GM23338 (cell line): ENCODE measurements around the gene NDUFA11.

Experiments used
- CREB1 ChIP-seq: fragments of 250-450 bp; sonication (Bioruptor Pico); IDR thresholded peaks from 2 replicates; pipeline ENCODE4 v1.5.0; 2020; ENCODE audit warnings: low read depth, mild to moderate bottlenecking, moderate library complexity
- CTCF ChIP-seq, 2 experiments: fragments of 200-600 bp in 1 of 2; sonication (generic) in 1 of 2; conservative IDR thresholded peaks; 2 replicates each; pipeline versions ENCODE4 v1.5.1 to v1.6.1; 2016 to 2017; ENCODE audit warnings: antibody characterized with exemption in 2 of 2, low read depth in 2 of 2, mild to moderate bottlenecking in 2 of 2, moderate library complexity in 1 of 2
- EZH2 ChIP-seq: fragments of 200-600 bp; sonication (generic); IDR thresholded peaks from one replicate; pipeline ENCODE4 v1.8.0; 2017; ENCODE audit warnings: antibody characterized with exemption, mild to moderate bottlenecking, low read depth; ENCODE audit not compliant: unreplicated experiment
- EZH2phosphoT487 ChIP-seq: fragments of 200-600 bp; sonication (generic); IDR thresholded peaks from one replicate; pipeline ENCODE4 v1.8.1; 2018; ENCODE audit warnings: antibody characterized with exemption; ENCODE audit not compliant: unreplicated experiment
- JUNB ChIP-seq: IDR thresholded peaks from one replicate; pipeline ENCODE4 v1.6.1; 2016; ENCODE audit warnings: antibody characterized with exemption; ENCODE audit not compliant: unreplicated experiment
- NANOG ChIP-seq: IDR thresholded peaks from 2 replicates; pipeline ENCODE4 v1.6.1; 2016; ENCODE audit warnings: antibody characterized with exemption, borderline replicate concordance
- POLR2AphosphoS5 ChIP-seq: IDR thresholded peaks from 2 replicates; pipeline ENCODE4 v1.6.1; 2016; ENCODE audit warnings: antibody characterized with exemption, low read depth
- STAT1 ChIP-seq: IDR thresholded peaks from one replicate; pipeline ENCODE4 v1.6.1; 2016; ENCODE audit warnings: antibody characterized with exemption; ENCODE audit not compliant: unreplicated experiment
- ZNF114 ChIP-seq: fragments of 250-450 bp; sonication (Bioruptor Pico); IDR thresholded peaks from 2 replicates; pipeline ENCODE4 v1.5.0; 2020; ENCODE audit warnings: mild to moderate bottlenecking, moderate library complexity
- ZNF331 ChIP-seq: fragments of 250-450 bp; sonication (Bioruptor Pico); IDR thresholded peaks from 2 replicates; pipeline ENCODE4 v1.5.0; 2020; ENCODE audit warnings: low read depth, mild to moderate bottlenecking, moderate library complexity
- TF ChIP-seq, protein P1 (sequence below): IDR thresholded peaks from one replicate; pipeline ENCODE4 v1.6.1; 2018; ENCODE audit warnings: antibody characterized with exemption; ENCODE audit not compliant: unreplicated experiment
- TF ChIP-seq, protein P2 (sequence below): IDR thresholded peaks from 2 replicates; pipeline ENCODE4 v1.6.1; 2016; ENCODE audit warnings: antibody characterized with exemption

DNA sequence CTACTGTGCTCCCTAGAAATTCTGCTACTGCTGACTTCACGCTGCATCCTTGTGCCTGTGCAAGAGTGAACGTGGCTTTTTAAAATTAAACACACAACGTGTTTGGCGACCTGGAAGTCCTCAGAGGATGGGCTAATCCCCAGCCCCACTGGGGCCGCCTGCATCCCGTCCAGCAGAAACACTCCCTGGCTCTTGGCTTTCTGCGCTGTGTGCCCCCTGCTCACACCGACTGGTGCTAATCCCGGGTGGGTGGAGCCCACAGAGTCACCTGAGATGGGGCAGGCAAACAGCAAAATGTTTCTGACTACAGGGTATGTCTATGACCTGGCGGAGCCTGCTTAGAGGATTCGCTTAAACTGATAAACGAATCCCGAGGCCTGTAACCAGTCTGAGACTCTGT is 25.6 kb upstream of the NDUFA11 start:
- TF ChIP-seq CTCF (conservative IDR thresholded peaks at IDR 0.05; ENCODE audit: low read depth in 2 of 2) = no peak
- no peak for TF ChIP-seq POLR2AphosphoS5
- TF ChIP-seq STAT1 = no peak
- no peak for TF ChIP-seq EZH2
- no peak for TF ChIP-seq EZH2phosphoT487
- TF ChIP-seq, protein P1, sequence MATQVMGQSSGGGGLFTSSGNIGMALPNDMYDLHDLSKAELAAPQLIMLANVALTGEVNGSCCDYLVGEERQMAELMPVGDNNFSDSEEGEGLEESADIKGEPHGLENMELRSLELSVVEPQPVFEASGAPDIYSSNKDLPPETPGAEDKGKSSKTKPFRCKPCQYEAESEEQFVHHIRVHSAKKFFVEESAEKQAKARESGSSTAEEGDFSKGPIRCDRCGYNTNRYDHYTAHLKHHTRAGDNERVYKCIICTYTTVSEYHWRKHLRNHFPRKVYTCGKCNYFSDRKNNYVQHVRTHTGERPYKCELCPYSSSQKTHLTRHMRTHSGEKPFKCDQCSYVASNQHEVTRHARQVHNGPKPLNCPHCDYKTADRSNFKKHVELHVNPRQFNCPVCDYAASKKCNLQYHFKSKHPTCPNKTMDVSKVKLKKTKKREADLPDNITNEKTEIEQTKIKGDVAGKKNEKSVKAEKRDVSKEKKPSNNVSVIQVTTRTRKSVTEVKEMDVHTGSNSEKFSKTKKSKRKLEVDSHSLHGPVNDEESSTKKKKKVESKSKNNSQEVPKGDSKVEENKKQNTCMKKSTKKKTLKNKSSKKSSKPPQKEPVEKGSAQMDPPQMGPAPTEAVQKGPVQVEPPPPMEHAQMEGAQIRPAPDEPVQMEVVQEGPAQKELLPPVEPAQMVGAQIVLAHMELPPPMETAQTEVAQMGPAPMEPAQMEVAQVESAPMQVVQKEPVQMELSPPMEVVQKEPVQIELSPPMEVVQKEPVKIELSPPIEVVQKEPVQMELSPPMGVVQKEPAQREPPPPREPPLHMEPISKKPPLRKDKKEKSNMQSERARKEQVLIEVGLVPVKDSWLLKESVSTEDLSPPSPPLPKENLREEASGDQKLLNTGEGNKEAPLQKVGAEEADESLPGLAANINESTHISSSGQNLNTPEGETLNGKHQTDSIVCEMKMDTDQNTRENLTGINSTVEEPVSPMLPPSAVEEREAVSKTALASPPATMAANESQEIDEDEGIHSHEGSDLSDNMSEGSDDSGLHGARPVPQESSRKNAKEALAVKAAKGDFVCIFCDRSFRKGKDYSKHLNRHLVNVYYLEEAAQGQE = no peak
- TF ChIP-seq ZNF331 = no peak
- TF ChIP-seq JUNB = no peak
- TF ChIP-seq CREB1 (CRISPR knock-in tag) = no peak
- no peak for TF ChIP-seq ZNF114
- TF ChIP-seq, protein P2, sequence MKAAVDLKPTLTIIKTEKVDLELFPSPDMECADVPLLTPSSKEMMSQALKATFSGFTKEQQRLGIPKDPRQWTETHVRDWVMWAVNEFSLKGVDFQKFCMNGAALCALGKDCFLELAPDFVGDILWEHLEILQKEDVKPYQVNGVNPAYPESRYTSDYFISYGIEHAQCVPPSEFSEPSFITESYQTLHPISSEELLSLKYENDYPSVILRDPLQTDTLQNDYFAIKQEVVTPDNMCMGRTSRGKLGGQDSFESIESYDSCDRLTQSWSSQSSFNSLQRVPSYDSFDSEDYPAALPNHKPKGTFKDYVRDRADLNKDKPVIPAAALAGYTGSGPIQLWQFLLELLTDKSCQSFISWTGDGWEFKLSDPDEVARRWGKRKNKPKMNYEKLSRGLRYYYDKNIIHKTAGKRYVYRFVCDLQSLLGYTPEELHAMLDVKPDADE = no peak
- no peak for TF ChIP-seq NANOG
